IMR-90 (cell line): ENCODE measurements around the gene MPP4. TPM values are rescaled to one million over a fixed set of nuclear protein-coding genes. Genes with fewer than 3 reads are reported as not detected.

Experiments used
- ATAC-seq: fragments of 200-7000 bp; cut with Tn5 transposase; 2 replicates; pipeline ENCODE4 v1.9.1; 2020; ENCODE audit warnings: low read depth, mild to moderate bottlenecking, moderate library complexity
- BruUV-seq: library from RNA; stranded (reverse); fragments of 400-500 nt; replicated peaks from 2 replicates; lab custom pipeline; 2021; lab: Mats Ljungman, UMichigan
- CTCF ChIA-PET: fragments of 300-600 bp; formaldehyde crosslinking; extraction: SDS; loops from one replicate; lab custom pipeline; 2021; ENCODE audit warnings: antibody characterized with exemption; lab: Yijun Ruan, JAX
- POLR2A ChIA-PET: fragments of 300-600 bp; sonication (Branson Sonifier 250); formaldehyde crosslinking; loops from one replicate; lab custom pipeline; 2022; ENCODE audit warnings: antibody characterized with exemption; ENCODE audit not compliant: unreplicated experiment; lab: Charles Lee
- DNase-seq: peaks from one replicate; pipeline ENCODE4 v3.0.0; 2013
- H2AFZ ChIP-seq: replicated peaks from 2 replicates; pipeline ENCODE3; 2013; ENCODE audit warnings: low read length, mild to moderate bottlenecking; ENCODE audit not compliant: poor library complexity
- H2AK5ac ChIP-seq: 2 replicates; pipeline ENCODE4 v1.6.1; 2013; ENCODE audit warnings: low read depth, low read length, inconsistent platforms
- H2AK9ac ChIP-seq: replicated peaks from 2 replicates; pipeline ENCODE3; 2013; ENCODE audit warnings: mild to moderate bottlenecking, low read depth, low read length, moderate library complexity; ENCODE audit not compliant: poor library complexity
- H2BK120ac ChIP-seq: 2 replicates; pipeline ENCODE4 v1.6.1; 2013; ENCODE audit warnings: low read depth, low read length, inconsistent platforms
- H2BK15ac ChIP-seq: 3 replicates; pipeline ENCODE4 v1.6.1; 2013; ENCODE audit warnings: low read depth, low read length, inconsistent platforms
- H2BK20ac ChIP-seq: 2 replicates; pipeline ENCODE4 v1.6.1; 2013; ENCODE audit warnings: low read depth, mild to moderate bottlenecking, inconsistent platforms, low read length, moderate library complexity
- H2BK5ac ChIP-seq: 2 replicates; pipeline ENCODE4 v1.6.1; 2013; ENCODE audit warnings: mild to moderate bottlenecking, low read depth, low read length, inconsistent platforms; ENCODE audit not compliant: poor library complexity, severe bottlenecking
- H3K14ac ChIP-seq: replicated peaks from 2 replicates; pipeline ENCODE4 v1.6.1; 2013; ENCODE audit warnings: low read depth, low read length, inconsistent platforms
- H3K18ac ChIP-seq: 2 replicates; pipeline ENCODE4 v1.6.1; 2013; ENCODE audit warnings: low read depth, low read length, control low read depth
- H3K23ac ChIP-seq: 2 replicates; pipeline ENCODE4 v1.6.1; 2013; ENCODE audit warnings: low read depth, low read length, inconsistent platforms
- H3K27ac ChIP-seq: 2 replicates; pipeline ENCODE4 v1.5.1; 2013; ENCODE audit warnings: mild to moderate bottlenecking, control low read depth, low read length; ENCODE audit not compliant: insufficient read depth
- H3K27me3 ChIP-seq: 2 replicates; pipeline ENCODE4 v1.6.1; 2013; ENCODE audit warnings: low read length; ENCODE audit not compliant: control insufficient read depth, insufficient read depth
- H3K36me3 ChIP-seq: 2 replicates; pipeline ENCODE4 v1.6.1; 2013; ENCODE audit warnings: low read length, mixed read lengths; ENCODE audit not compliant: control insufficient read depth, insufficient read depth
- H3K4ac ChIP-seq: 2 replicates; pipeline ENCODE4 v1.6.1; 2013; ENCODE audit warnings: low read depth, low read length, inconsistent platforms
- H3K4me1 ChIP-seq: 2 replicates; pipeline ENCODE4 v1.6.1; 2013; ENCODE audit warnings: low read length, mixed read lengths; ENCODE audit not compliant: control insufficient read depth, insufficient read depth
- H3K4me2 ChIP-seq: 2 replicates; pipeline ENCODE4 v1.6.1; 2013; ENCODE audit warnings: low read depth, mild to moderate bottlenecking, control low read depth, low read length, moderate library complexity
- H3K4me3 ChIP-seq: 2 replicates; pipeline ENCODE4 v1.5.1; 2013; ENCODE audit warnings: low read depth, mild to moderate bottlenecking, control low read depth, low read length, moderate library complexity; ENCODE audit not compliant: insufficient read depth
- H3K56ac ChIP-seq: 2 replicates; pipeline ENCODE4 v1.6.1; 2013; ENCODE audit warnings: low read length, inconsistent platforms; ENCODE audit not compliant: insufficient read depth; ENCODE audit errors: extremely low read depth
- H3K79me1 ChIP-seq, 2 experiments: 2 replicates each; pipeline ENCODE4 v1.6.1; 2013; ENCODE audit warnings: low read length in 2 of 2, inconsistent platforms in 1 of 2, low read depth in 1 of 2
- H3K9ac ChIP-seq: 2 replicates; pipeline ENCODE4 v1.6.1; 2013; ENCODE audit warnings: low read depth, low read length, control low read depth
- H3K9me1 ChIP-seq: 2 replicates; pipeline ENCODE4 v1.6.1; 2013; ENCODE audit warnings: low read length, inconsistent platforms; ENCODE audit not compliant: insufficient read depth
- H3K9me3 ChIP-seq: 2 replicates; pipeline ENCODE4 v1.6.1; 2013; ENCODE audit warnings: low read length; ENCODE audit not compliant: control insufficient read depth, insufficient read depth
- H4K20me1 ChIP-seq: 2 replicates; pipeline ENCODE4 v1.6.1; 2013; ENCODE audit warnings: low read length, inconsistent platforms; ENCODE audit not compliant: insufficient read depth
- H4K5ac ChIP-seq: 2 replicates; pipeline ENCODE4 v1.6.1; 2013; ENCODE audit warnings: mild to moderate bottlenecking, low read depth, low read length, control low read depth
- H4K8ac ChIP-seq, 2 experiments: 2 replicates each; pipeline ENCODE4 v1.6.1; 2013; ENCODE audit warnings: low read depth in 2 of 2, low read length in 2 of 2, control low read depth in 1 of 2, inconsistent platforms in 1 of 2
- H4K91ac ChIP-seq: 2 replicates; pipeline ENCODE4 v1.6.1; 2013; ENCODE audit warnings: low read depth, low read length, inconsistent platforms; ENCODE audit not compliant: insufficient read depth
- BHLHE40 ChIP-seq: fragments of 150-350 bp; IDR thresholded peaks from 2 replicates; pipeline ENCODE4 v1.6.1; 2016; ENCODE audit warnings: mild to moderate bottlenecking, low read depth, low read length
- CEBPB ChIP-seq: IDR thresholded peaks from 2 replicates; pipeline ENCODE4 v1.6.1; 2012; ENCODE audit warnings: low read depth, low read length, improper control_type of control experiment
- CHD1 ChIP-seq: IDR thresholded peaks from 2 replicates; pipeline ENCODE4 v1.6.1; 2012; ENCODE audit warnings: low read depth, low read length, improper control_type of control experiment
- FOS ChIP-seq: fragments of 150-350 bp; IDR thresholded peaks from 2 replicates; pipeline ENCODE4 v1.6.1; 2016; ENCODE audit warnings: low read depth, low read length
- MAFK ChIP-seq: IDR thresholded peaks from 2 replicates; pipeline ENCODE4 v1.6.1; 2012; ENCODE audit warnings: low read depth, low read length, improper control_type of control experiment
- MAZ ChIP-seq: IDR thresholded peaks from 2 replicates; pipeline ENCODE4 v1.6.1; 2012; ENCODE audit warnings: low read depth, mild to moderate bottlenecking, low read length, improper control_type of control experiment, moderate library complexity, borderline replicate concordance
- MXI1 ChIP-seq: IDR thresholded peaks from 2 replicates; pipeline ENCODE4 v1.6.1; 2012; ENCODE audit warnings: low read depth, mild to moderate bottlenecking, low read length, moderate library complexity, borderline replicate concordance
- NFE2L2 ChIP-seq: fragments of 150-350 bp; IDR thresholded peaks from 2 replicates; pipeline ENCODE4 v1.6.1; 2016; ENCODE audit warnings: low read depth, mild to moderate bottlenecking, low read length
- POLR2A ChIP-seq: IDR thresholded peaks from 2 replicates; pipeline ENCODE4 v1.6.1; 2012; ENCODE audit warnings: mild to moderate bottlenecking, low read depth, low read length
- RAD21 ChIP-seq: IDR thresholded peaks from 2 replicates; pipeline ENCODE4 v1.6.1; 2012; ENCODE audit warnings: low read length, improper control_type of control experiment
- RCOR1 ChIP-seq: IDR thresholded peaks from 2 replicates; pipeline ENCODE4 v1.6.1; 2012; ENCODE audit warnings: mild to moderate bottlenecking, low read length, improper control_type of control experiment; ENCODE audit not compliant: insufficient replicate concordance
- RFX5 ChIP-seq: IDR thresholded peaks from 2 replicates; pipeline ENCODE4 v1.8.0; 2012; ENCODE audit warnings: low read depth, mild to moderate bottlenecking, low read length, moderate library complexity
- SMC3 ChIP-seq: fragments of 150-350 bp; IDR thresholded peaks from 2 replicates; pipeline ENCODE4 v1.6.1; 2016; ENCODE audit warnings: low read depth, mild to moderate bottlenecking, antibody characterized with exemption, low read length, moderate library complexity
- WGBS, 2 experiments: methylation state at CpG; one replicate each; pipeline versions ENCODE4 v1.1.5 to v1.1.7; 2013; ENCODE audit warnings: missing lambda C conversion rate in 2 of 2; ENCODE audit not compliant: insufficient read length in 1 of 2; ENCODE audit errors: extremely low coverage in 2 of 2; 5-methylcytosine and 5-hydroxymethylcytosine counted together
- dilution Hi-C: fragments of 300-500 bp; cut with HindIII; formaldehyde crosslinking; loops from one replicate; pipeline ENCODE4 v1.14.3; 2018; ENCODE audit warnings: low sequenced_read_pairs; ENCODE audit not compliant: unreplicated experiment
- in situ Hi-C: fragments of 300-500 bp; cut with MboI; formaldehyde crosslinking; loops from 3 replicates; pipeline ENCODE4 v1.14.3; 2019; ENCODE audit warnings: low sequenced_read_pairs, inconsistent platforms, mixed read lengths
- intact Hi-C: fragments of 100-400 bp; cut with micrococcal nuclease; formaldehyde crosslinking; loops from 2 replicates; pipeline ENCODE4 v1.10.0; 2022
- polyA plus RNA-seq, 3 experiments: library from polyadenylated mRNA; depleted of rRNA; stranded (reverse); fragments of >200 nt; gene quantifications; 2 replicates each; pipeline ENCODE4 v1.2.3, GENCODE V29; 2012; ENCODE audit warnings: low replicate concordance in 1 of 3
- total RNA-seq: library from RNA; depleted of rRNA; stranded (reverse); fragments of >200 nt; gene quantifications from 2 replicates; pipeline ENCODE4 v1.2.3, GENCODE V29; 2012
- TF ChIP-seq, protein P1 (sequence below): conservative IDR thresholded peaks from 2 replicates; pipeline ENCODE4 v1.5.1; 2012; ENCODE audit warnings: mild to moderate bottlenecking, low read depth, low read length, improper control_type of control experiment
- TF ChIP-seq, protein P2 (sequence below): fragments of 150-350 bp; IDR thresholded peaks from 2 replicates; pipeline ENCODE4 v1.6.1; 2017; ENCODE audit warnings: mild to moderate bottlenecking, antibody characterized with exemption, low read length, low read depth
- TF ChIP-seq, protein P3 (sequence below): fragments of 150-350 bp; IDR thresholded peaks from 2 replicates; pipeline ENCODE4 v1.6.1; 2016; ENCODE audit warnings: low read depth, mild to moderate bottlenecking, low read length, moderate library complexity, borderline replicate concordance

Gene MPP4
- total and polyA plus RNA-seq, 2 of the 4 experiments (the other 2 are of a cell fraction), result 11.8 to 14.9 TPM

DNA sequence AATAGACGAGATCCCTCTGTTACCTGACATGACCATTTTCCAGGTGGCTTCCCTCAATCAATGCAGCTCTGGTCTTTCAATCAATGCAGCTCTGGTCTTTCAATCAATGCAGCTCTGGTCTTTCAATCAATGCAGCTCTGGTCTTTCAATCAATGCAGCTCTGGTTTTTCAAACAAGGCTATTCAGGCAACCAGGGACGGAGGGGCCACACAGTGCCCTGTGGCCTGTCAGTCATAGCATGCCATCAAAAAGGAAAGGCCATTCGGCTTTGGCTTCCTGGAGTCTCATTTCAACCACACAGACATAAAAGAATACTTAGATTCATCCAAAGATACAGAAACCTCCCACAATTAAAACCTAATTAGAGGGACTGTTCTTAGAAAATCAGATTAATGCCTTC is 13.3 kb downstream of the MPP4 start:
- H3K14ac ChIP-seq, result no peak overlapping the region
- ATAC-seq (no peak), DNase-seq (no peak)
- intact Hi-C loops (no loop called here), dilution Hi-C loops (no loop called here), in situ Hi-C loops (no loop called here)
- H4K91ac ChIP-seq, result no peak overlapping the region
- H2BK5ac ChIP-seq, result no peak overlapping the region
- no peak overlapping the region for H2AFZ ChIP-seq
- H2BK120ac ChIP-seq, result no peak overlapping the region
- no peak overlapping the region for H2BK15ac ChIP-seq
- WGBS, 2 experiments, result 100% methylated on average over 1 of the region's 3 CpGs; no CpG with 5 or more reads in 1 of the 2 experiments
- H3K18ac ChIP-seq, result no peak overlapping the region
- no peaks in the 10 kb centered on the region for H4K20me1 ChIP-seq
- no peak overlapping the region for H3K9ac ChIP-seq
- no peak overlapping the region for H4K5ac ChIP-seq
- H3K79me1 ChIP-seq, result no peaks in the 10 kb centered on the region
- H3K4ac ChIP-seq, result no peak overlapping the region
- no peaks in the 10 kb centered on the region for H3K4me1 ChIP-seq
- peaks cover 3% of the 10 kb centered on the region; the same call in 1 of the 2 replicates for H3K36me3 ChIP-seq
- H3K56ac ChIP-seq, result no peak overlapping the region
- no peak overlapping the region for H3K4me2 ChIP-seq
- H3K4me3 ChIP-seq, result no peak overlapping the region
- no peak overlapping the region for H3K23ac ChIP-seq
- H3K9me1 ChIP-seq, result no peaks in the 10 kb centered on the region
- H2AK5ac ChIP-seq, result no peak overlapping the region
- no peak overlapping the region for H2BK20ac ChIP-seq
- H2AK9ac ChIP-seq, result no peak overlapping the region
- no peak overlapping the region for H4K8ac ChIP-seq
- no peaks in the 10 kb centered on the region for H3K27me3 ChIP-seq
- POLR2A ChIA-PET, result no interaction called here
- no peak for TF ChIP-seq CHD1
- TF ChIP-seq, protein P1, sequence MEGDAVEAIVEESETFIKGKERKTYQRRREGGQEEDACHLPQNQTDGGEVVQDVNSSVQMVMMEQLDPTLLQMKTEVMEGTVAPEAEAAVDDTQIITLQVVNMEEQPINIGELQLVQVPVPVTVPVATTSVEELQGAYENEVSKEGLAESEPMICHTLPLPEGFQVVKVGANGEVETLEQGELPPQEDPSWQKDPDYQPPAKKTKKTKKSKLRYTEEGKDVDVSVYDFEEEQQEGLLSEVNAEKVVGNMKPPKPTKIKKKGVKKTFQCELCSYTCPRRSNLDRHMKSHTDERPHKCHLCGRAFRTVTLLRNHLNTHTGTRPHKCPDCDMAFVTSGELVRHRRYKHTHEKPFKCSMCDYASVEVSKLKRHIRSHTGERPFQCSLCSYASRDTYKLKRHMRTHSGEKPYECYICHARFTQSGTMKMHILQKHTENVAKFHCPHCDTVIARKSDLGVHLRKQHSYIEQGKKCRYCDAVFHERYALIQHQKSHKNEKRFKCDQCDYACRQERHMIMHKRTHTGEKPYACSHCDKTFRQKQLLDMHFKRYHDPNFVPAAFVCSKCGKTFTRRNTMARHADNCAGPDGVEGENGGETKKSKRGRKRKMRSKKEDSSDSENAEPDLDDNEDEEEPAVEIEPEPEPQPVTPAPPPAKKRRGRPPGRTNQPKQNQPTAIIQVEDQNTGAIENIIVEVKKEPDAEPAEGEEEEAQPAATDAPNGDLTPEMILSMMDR, result no peak
- TF ChIP-seq MXI1, result no peak
- TF ChIP-seq SMC3, result no peak
- TF ChIP-seq BHLHE40, result no peak
- TF ChIP-seq RCOR1, result no peak
- TF ChIP-seq POLR2A, result no peak
- no peak for TF ChIP-seq FOS
- no peak for TF ChIP-seq CEBPB
- no peak for TF ChIP-seq MAFK
- TF ChIP-seq RFX5, result no peak
- no peak for TF ChIP-seq MAZ
- TF ChIP-seq NFE2L2, result no peak
- TF ChIP-seq, protein P2, sequence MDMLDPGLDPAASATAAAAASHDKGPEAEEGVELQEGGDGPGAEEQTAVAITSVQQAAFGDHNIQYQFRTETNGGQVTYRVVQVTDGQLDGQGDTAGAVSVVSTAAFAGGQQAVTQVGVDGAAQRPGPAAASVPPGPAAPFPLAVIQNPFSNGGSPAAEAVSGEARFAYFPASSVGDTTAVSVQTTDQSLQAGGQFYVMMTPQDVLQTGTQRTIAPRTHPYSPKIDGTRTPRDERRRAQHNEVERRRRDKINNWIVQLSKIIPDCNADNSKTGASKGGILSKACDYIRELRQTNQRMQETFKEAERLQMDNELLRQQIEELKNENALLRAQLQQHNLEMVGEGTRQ, result no peak
- TF ChIP-seq, protein P3, sequence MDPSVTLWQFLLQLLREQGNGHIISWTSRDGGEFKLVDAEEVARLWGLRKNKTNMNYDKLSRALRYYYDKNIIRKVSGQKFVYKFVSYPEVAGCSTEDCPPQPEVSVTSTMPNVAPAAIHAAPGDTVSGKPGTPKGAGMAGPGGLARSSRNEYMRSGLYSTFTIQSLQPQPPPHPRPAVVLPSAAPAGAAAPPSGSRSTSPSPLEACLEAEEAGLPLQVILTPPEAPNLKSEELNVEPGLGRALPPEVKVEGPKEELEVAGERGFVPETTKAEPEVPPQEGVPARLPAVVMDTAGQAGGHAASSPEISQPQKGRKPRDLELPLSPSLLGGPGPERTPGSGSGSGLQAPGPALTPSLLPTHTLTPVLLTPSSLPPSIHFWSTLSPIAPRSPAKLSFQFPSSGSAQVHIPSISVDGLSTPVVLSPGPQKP, result no peak
- TF ChIP-seq RAD21, result no peak
- CTCF ChIA-PET, result interaction anchor here (0.6 kb wide), 1 partner anchor 160 kb away, joined by 4 read pairs; no protein-coding TSS in a partner anchor
- H3K27ac ChIP-seq, result no peak overlapping the region
- H3K9me3 ChIP-seq, result no peaks in the 10 kb centered on the region
- BruUV-seq, result no TSS peak
